Stimulated activated CD4-positive, alpha-beta T cell treated with anti-CD3 and anti-CD28 coated beads, Interleukin-15, amount 100 ng/mL, for 1 hour (primary cell): ENCODE measurements around the gene NR0B1.

Source experiments
- DNase-seq, 2 donors: peaks; one replicate each; pipeline ENCODE4 v3.0.0-alpha.2; 2020; ENCODE audit warnings: low read depth in 1 of 2, low spot score in 1 of 2

The NR0B1 gene

GRCh38 chrX:30275498-30275897, 33.7 kb downstream of the NR0B1 start:
- no peak for DNase-seq

DNA sequence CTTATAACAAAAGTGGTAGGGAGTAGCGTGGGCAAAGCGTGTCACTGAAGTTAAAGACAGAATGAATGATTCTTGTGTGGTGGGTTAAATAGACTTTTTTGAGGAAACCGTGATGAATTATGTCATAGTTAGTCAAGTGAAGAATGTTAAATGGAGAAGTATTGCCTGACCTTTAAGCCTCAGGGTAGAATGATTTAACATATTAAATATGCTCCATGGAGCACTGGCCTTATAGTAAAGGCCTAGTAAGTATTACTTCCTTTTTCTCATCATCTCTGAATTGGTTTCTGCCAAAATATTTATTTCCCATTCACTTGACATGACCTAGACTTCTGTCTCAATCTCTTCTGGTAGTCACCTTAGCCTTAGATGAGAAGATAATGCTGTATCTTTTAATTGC, 38.6 kb downstream of the NR0B1 start:
- no peak for DNase-seq

- no peak for DNase-seq
These were observed 46.4 kb downstream of the NR0B1 start for GRCh38 chrX:30262763-30263162.

- no peak for DNase-seq
These were observed 48.2 kb downstream of the NR0B1 start for GRCh38 chrX:30261012-30261411.

DNA sequence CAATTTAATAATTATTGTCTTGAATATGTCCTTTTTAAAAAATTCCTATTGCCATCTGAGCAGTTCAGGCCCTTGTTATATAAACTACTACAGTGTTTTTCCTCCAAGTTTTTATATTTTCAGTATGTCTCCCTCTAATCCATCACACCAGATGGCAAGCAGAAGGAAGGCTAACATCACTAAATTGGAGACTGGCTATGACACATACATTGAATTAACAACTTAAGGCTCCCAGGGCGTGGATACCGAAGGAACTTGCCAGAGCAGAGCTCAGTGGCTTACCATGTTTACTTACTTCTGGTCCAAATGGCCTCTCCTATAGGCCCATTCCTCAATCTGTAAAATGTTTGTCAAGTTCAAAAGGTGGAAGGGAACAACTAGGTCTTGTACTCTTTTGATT, 49.3 kb downstream of the NR0B1 start:
- no peak for DNase-seq
